HEK293 (cell line): ENCODE results near the gene WDR70.

ENCODE experiments used
- CTCF ChIP-seq: fragments of 450-650 bp; formaldehyde crosslinking; IDR thresholded peaks from 2 replicates; pipeline ENCODE4 v1.5.1; 2016; ENCODE audit warnings: missing biosample characterization, missing genetic modification characterization
- HOXA7 ChIP-seq: sonication (generic); formaldehyde crosslinking; IDR thresholded peaks from 2 replicates; pipeline ENCODE4 v1.8.1; 2022; ENCODE audit warnings: missing genetic modification reagents, borderline replicate concordance
- ZBTB1 ChIP-seq: fragments of 450-650 bp; formaldehyde crosslinking; IDR thresholded peaks from 2 replicates; pipeline ENCODE4 v1.5.1; 2016; ENCODE audit warnings: missing biosample characterization, missing genetic modification characterization
- ZIC2 ChIP-seq: fragments of 450-650 bp; formaldehyde crosslinking; IDR thresholded peaks from 2 replicates; pipeline ENCODE4 v1.5.1; 2016; ENCODE audit warnings: missing biosample characterization, missing genetic modification characterization
- ZNF335 ChIP-seq: fragments of 450-650 bp; formaldehyde crosslinking; conservative IDR thresholded peaks from 2 replicates; pipeline ENCODE4 v1.5.1; 2016; ENCODE audit warnings: missing biosample characterization, missing genetic modification characterization
- ZNF404 ChIP-seq: fragments of 450-650 bp; formaldehyde crosslinking; IDR thresholded peaks from 2 replicates; pipeline ENCODE4 v1.5.1; 2017; ENCODE audit warnings: missing biosample characterization, missing genetic modification characterization
- ZNF555 ChIP-seq: fragments of 450-650 bp; formaldehyde crosslinking; conservative IDR thresholded peaks from 2 replicates; pipeline ENCODE4 v1.5.1; 2017; ENCODE audit warnings: missing biosample characterization, mild to moderate bottlenecking, missing genetic modification characterization, inconsistent platforms

DNA sequence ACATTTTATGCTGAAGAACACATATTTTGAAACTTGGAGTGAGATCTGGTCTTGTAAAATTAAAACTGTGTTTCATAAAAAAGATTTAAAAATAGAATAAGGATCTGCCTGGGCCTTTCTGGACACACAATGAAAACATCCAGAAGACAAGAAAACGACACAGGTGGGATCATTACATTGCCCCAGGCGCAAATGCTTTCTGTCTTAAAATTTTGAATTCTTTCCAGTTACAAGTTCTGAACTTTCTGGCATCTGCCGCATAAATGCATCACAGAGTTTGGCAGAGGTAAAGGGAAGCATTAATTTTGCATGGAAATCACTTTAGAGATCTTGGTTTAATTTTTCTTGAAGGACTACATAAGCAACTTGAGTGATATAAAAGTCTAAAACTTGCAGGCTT is 219.6 kb downstream of the WDR70 start:
- no peak for TF ChIP-seq ZIC2
- TF ChIP-seq CTCF: no peak
- TF ChIP-seq ZBTB1 (tag by site-specific recombination): no peak
- TF ChIP-seq ZNF335: no peak
- no peak for TF ChIP-seq ZNF555 (tag by site-specific recombination)
- TF ChIP-seq HOXA7 (CRISPR knock-in tag): no peak
- no peak for TF ChIP-seq ZNF404 (tag by site-specific recombination)
